ENCODE data around the gene MYNN. TPM values are rescaled to one million over a fixed set of nuclear protein-coding genes. Genes with fewer than 3 reads are reported as not detected.

Gene MYNN
- total RNA-seq, 1 donor from 2014 or later: 31.6 TPM

DNA sequence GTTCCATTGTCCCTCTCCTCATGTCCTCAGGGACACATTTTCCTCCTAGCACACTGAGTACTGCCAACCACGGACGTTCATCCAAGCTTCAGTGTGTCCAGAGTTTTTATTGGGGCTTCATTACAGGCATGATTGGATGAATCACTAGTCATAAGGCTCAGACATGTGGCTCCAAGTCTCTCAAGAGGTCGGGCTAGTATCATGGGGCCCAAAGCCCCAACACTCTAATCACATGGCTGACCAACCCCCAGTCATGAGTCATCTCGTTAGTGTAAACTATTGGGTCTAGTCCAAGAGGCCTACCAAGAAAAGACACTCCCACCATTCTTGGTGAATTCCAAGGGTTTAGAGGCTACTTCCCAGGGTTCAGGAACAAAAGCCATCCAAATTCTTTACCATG, 12.7 kb upstream of the MYNN start:
- H3K36me3 ChIP-seq (ENCODE audit: control insufficient read depth, insufficient read depth, low read length): no peaks in the 10 kb centered on the region
- H3K27me3 ChIP-seq (ENCODE audit: control insufficient read depth, insufficient read depth, low read length): no peaks in the 10 kb centered on the region
- TF ChIP-seq, protein P1, sequence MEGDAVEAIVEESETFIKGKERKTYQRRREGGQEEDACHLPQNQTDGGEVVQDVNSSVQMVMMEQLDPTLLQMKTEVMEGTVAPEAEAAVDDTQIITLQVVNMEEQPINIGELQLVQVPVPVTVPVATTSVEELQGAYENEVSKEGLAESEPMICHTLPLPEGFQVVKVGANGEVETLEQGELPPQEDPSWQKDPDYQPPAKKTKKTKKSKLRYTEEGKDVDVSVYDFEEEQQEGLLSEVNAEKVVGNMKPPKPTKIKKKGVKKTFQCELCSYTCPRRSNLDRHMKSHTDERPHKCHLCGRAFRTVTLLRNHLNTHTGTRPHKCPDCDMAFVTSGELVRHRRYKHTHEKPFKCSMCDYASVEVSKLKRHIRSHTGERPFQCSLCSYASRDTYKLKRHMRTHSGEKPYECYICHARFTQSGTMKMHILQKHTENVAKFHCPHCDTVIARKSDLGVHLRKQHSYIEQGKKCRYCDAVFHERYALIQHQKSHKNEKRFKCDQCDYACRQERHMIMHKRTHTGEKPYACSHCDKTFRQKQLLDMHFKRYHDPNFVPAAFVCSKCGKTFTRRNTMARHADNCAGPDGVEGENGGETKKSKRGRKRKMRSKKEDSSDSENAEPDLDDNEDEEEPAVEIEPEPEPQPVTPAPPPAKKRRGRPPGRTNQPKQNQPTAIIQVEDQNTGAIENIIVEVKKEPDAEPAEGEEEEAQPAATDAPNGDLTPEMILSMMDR (IDR thresholded peaks at IDR 0.05; ENCODE audit: insufficient read depth, low read length, severe bottlenecking): no peak
- DNase-seq (ENCODE audit: low read depth) (peak; percentile 46), FAIRE-seq (no peak)
- no peak overlapping the region for H3K4me3 ChIP-seq (ENCODE audit: low read depth, low read length)

DNA sequence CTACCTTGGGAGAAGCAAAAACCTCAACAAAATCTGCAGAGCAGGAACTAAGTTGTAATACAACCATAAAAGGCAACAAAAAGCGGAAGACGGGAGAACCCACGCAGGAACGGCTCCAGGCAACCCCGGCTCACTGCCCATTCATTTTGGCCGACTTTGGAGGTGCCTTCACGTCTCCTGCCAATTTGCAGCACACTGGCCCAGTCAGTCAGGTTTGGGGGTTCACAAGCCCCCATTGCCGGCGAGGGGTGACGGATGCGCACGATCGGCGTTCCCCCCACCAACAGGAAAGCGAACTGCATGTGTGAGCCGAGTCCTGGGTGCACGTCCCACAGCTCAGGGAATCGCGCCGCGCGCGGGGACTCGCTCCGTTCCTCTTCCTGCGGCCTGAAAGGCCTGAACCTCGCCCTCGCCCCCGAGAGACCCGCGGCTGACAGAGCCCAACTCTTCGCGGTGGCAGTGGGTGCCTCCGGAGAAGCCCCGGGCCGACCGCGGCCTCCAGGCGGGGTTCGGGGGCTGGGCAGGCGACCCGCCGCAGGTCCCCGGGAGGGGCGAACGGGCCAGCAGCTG, 8.8 kb upstream of the MYNN start:
- Histone ChIP-seq H3K27me3 (ENCODE audit: control insufficient read depth, insufficient read depth, low read length) (no peaks in the 10 kb centered on the region), H3K4me3 (ENCODE audit: low read depth, low read length) (peak overlapping the region; percentile 87), H3K36me3 (ENCODE audit: control insufficient read depth, insufficient read depth, low read length) (no peaks in the 10 kb centered on the region)
- no peak for FAIRE-seq
- TF ChIP-seq, protein P1 (IDR thresholded peaks at IDR 0.05; ENCODE audit: insufficient read depth, low read length, severe bottlenecking): no peak
- peak; percentile 37 for DNase-seq (ENCODE audit: low read depth)

DNA sequence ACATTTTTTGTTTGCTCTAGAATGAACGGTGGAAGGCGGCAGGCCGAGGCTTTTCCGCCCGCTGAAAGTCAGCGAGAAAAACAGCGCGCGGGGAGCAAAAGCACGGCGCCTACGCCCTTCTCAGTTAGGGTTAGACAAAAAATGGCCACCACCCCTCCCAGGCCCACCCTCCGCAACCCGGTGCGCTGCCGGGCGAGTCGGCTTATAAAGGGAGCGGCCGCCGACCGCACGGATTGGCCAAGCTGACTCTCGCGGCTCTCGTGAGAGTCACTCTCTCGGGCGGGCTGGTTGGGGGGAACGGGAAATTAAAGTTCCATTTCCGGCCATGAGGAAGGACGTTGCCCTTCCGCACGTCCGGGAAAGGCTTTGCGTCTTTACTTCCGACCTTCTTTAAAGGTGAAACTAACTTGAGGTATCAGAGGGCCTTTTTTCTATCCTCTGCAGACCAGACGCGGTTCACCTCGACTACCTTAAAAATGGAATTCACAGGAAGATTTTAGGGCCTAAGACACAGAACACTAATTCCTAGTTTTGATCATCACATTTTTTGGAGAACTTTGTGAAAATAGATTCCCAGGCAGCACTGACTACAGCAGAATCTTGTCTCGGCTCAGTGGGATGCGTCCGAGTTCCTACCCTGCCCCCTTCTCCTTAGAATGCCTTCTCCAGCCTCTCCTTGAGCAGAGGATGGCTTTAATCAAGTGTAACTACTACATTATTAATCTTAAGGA, 8.1 kb upstream of the MYNN start, which contains the start of gene TERC:
Gene TERC (minus strand): TSS at position 179 of the 731 bp plus-strand sequence.
- no peak for FAIRE-seq
- Histone ChIP-seq H3K36me3 (ENCODE audit: control insufficient read depth, insufficient read depth, low read length) (no peaks in the 10 kb centered on the region), H3K4me3 (ENCODE audit: low read depth, low read length) (peak within 1 kb of the TSS; percentile 87), H3K27me3 (ENCODE audit: control insufficient read depth, insufficient read depth, low read length) (no peaks in the 10 kb centered on the region)
- DNase-seq (ENCODE audit: low read depth): peak; percentile 77
- TF ChIP-seq, protein P1 (IDR thresholded peaks at IDR 0.05; ENCODE audit: insufficient read depth, low read length, severe bottlenecking): no peak

GRCh38 chr3:169769287-169770181, 3.7 kb upstream of the MYNN start, which contains the start of gene ACTRT3:
Gene ACTRT3 (minus strand): TSS chr3:169769561. CDS start chr3:169769520, 41 bp downstream.
- H3K27me3 ChIP-seq (ENCODE audit: control insufficient read depth, insufficient read depth, low read length): no peaks in the 10 kb centered on the region
- FAIRE-seq: no peak
- peak within 1 kb of the TSS; percentile 75 for H3K4me3 ChIP-seq (ENCODE audit: low read depth, low read length)
- peaks cover 2% of the 10 kb centered on the region for H3K36me3 ChIP-seq (ENCODE audit: control insufficient read depth, insufficient read depth, low read length)
- DNase-seq (ENCODE audit: low read depth): peak; percentile 61
- TF ChIP-seq, protein P1 (IDR thresholded peaks at IDR 0.05; ENCODE audit: insufficient read depth, low read length, severe bottlenecking): peak; percentile 17

DNA sequence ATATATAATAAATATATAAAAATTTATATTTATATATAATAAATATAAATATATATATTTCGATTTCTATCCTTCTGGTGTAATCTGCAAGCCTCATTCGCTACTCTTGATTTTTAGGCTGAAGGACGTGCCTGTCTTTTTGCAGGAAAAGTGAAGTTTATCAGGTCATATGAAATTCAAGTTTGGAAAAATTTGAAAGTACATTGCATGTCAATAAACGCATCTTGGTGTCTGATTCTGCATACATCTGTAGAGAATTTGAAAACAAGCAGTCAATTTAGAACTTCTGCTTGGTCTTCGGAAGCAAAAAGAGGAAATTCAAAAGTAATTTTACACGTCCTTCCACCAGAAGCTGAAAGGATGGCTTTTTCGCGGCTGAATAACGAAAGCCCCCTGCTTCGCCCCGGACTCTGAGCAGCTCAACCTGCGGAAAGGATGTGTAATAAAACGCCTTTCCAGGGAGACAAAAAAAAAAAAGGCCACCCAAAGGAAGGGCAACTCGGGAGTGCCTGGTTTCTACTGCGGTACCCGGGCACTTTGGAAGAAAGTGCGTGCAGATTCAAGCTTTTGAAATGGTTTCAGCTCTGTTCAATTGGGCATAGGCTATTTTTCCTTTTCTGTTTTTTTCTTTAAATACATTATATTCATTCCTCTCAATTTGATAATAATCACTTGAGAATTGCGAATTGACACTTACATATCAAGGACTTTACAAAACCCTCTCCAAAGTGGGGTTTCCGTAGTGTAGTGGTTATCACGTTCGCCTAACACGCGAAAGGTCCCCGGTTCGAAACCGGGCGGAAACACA, 1.5 kb upstream of the MYNN start:
- peaks cover 5% of the 10 kb centered on the region for H3K36me3 ChIP-seq (ENCODE audit: control insufficient read depth, insufficient read depth, low read length)
- H3K27me3 ChIP-seq (ENCODE audit: control insufficient read depth, insufficient read depth, low read length): no peaks in the 10 kb centered on the region
- DNase-seq (ENCODE audit: low read depth): peak; percentile 73
- FAIRE-seq: no peak
- peak overlapping the region; percentile 79 for H3K4me3 ChIP-seq (ENCODE audit: low read depth, low read length)
- TF ChIP-seq, protein P1 (IDR thresholded peaks at IDR 0.05; ENCODE audit: insufficient read depth, low read length, severe bottlenecking): no peak

All from bronchial epithelial cell (primary cell).